DMS53 treated with DMSO at 0.1 percent for 48 hours (cell line): ENCODE results near the gene KCNV2.

Experiments used
- DNase-seq: peaks from one replicate; lab custom pipeline; 2025; ENCODE audit not compliant: unreplicated experiment; lab: John Stamatoyannopoulos, UW

Gene KCNV2

DNA sequence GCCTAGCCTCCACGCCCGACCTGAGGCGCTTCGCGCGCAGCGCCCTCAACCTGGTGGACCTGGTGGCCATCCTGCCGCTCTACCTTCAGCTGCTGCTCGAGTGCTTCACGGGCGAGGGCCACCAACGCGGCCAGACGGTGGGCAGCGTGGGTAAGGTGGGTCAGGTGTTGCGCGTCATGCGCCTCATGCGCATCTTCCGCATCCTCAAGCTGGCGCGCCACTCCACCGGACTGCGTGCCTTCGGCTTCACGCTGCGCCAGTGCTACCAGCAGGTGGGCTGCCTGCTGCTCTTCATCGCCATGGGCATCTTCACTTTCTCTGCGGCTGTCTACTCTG is 1.4 kb downstream of the KCNV2 start:
- DNase-seq, result no peak

DNA sequence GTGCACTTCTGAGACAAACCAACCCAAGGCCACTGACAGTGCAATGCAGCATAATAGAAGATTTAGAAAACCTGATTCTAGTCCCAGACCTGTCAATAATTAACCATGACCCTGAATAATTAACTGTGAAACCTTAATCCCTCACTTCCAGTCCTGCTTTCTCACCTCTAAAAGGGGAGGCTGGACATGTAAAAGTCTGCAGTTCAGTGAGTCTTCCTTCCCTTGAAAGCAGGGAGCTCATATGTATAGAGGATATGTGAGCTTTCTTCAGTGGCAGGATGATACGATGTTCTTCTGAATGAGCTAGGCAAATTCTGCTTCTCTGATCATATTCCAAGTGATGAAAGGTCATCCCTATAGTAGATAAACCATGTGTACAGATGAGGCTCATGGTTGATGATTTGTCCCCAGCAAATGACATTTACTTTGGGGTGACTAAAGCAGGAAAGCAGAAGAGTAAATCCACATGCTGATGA is 2.9 kb downstream of the KCNV2 start:
- DNase-seq, result peak; percentile 5

DNA sequence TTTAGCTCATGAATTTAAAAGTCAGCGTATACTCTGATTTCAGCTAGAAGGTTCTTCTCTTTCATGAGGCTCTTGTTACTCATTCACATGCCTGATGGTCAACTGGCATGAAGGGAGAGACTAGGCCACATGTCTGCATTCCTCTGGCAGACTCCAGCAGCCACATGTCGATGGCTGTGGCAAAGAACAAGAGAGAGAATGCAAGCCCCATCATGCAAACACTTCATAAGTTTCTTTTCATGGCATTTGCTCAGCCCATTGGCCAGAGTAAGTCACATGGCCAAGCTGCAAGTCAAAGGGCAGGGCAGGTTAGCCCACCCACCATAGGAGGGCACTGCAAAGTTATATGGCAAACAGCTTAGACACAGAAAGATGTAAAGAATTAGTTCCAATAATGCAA is 5.4 kb downstream of the KCNV2 start:
- no peak for DNase-seq

DNA sequence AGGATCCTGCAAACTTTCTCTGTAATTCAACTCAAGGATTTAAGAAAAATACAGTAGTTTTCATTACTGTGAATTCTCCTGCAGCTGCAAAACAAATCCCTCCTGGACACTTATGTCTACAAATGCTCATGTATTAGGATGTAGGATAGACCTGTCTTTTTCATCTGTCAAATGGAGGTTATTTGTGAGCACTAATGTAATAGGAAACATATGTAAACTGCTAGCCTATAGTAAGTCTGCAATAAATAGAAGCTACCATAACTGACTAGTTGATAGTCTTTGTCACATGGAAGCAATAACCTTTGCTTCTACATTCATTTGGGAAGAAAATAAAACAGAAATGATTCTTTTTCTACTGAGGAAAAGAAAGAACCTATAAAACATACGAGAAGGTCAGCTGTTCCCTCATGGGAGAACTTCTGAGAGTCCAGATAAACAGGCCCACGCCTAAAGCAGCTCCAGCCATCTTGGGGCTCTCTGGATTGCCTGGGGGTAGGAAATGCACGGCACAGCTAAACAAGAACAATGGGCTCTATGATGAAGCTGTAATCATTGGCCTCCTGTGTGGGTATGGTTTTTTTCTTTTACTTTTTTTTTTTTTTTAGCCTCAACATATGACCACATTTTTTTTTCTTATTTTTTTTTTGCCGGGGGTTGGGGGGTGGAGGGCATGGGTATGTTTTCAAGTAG is 6.2 kb downstream of the KCNV2 start:
- no peak for DNase-seq

DNA sequence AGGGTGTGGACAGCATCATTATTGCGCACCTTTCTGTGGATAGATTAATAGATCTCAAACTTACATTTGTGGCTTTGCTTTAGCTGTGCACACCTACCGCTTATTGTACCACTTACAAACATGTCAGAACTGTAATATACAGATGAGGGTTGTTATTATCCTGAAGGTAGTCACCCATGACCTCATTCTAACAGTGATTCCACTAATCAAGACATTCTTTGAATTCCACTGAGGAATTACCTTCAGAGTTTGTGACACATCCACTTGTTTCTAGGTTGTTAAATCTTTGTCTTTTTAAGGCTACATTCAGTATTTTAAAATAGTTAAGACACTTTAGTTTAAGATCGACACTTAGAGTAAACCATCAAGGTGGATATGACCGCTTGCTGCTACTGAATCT is 7.8 kb downstream of the KCNV2 start:
- DNase-seq, result no peak

DNA sequence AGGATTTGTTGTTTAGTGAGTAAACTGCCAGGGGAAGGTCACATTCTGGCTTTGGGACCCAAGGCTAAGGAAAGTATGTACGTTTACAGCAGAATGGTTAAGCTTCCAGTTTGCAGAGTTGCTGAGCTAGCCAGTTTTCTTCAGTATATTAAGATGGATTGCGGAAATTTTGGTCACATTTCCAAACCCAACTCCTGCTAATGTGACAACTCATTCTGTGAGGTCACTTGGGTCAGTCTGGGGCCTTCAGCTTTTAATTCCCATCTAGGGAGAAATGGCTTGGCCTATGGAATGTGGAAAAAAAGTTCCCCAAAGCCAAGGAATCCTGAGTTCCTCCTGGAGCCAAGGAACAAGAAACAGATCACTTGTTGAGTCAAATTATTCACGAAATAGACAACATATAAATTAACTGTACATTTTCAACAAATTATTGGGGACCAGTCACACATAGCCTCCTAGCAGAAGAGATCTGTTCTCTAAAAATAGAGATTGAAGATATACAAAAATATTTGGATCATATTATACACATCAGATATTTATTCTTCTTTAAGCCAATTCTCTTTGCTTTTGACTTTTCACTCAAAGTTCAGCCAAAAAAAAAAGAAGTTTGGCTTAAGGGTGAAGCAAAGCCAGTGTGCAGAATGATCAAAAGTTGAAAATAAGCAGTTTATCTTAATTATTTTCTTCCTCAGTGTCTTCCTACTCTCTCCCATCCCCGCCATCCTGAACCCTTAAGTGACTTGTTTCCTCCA is 8.8 kb downstream of the KCNV2 start:
- no peak for DNase-seq

DNA sequence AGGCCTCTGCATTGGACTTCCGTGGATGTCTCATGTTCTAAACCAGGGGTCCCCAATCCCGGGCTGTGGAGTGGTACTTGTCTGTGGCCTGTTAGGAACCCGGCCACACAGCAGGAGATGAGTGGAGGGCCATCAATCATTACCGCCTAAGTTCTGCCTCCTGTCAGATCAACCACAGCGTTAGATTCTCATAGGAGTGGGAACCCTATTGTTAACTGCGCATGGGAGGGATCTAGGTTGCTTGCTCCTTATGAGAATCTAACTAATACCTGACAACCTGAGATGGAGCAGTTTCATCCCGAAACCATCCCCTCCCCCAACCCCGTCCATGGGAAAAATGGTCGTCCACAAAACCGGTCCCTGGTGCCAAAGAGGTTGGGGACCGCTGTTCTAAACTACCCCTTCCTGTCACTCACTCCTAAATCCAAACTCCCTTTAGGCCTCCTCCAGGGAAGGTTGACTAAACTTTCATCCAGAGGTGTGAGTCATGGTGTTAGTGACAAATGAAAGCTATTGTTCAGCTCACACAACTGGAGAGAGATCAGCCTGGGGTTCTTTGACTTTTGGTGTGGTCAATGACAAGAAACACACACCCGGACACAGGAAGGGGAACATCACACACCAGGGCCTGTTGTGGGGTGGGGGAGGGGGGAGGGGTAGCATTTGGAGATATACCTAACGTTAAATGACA is 9.5 kb downstream of the KCNV2 start:
- DNase-seq, result no peak

DNA sequence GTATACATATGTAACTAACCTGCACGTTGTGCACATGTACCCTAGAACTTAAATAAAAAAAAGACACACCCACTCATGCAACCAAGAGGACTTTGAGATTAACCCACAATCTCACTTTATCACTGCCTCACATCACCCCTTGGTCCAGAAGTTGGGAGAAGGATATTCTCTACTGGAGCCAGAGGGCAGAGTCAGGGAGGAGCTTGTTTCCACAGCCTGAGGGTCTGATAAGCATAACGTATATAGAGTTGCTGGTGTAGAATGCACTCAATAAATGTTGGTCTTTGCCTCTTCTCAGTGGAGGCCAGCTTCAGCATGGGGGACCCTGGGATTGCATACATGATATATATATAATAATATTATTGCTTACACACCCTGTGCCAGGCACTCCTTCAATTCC is 10.1 kb downstream of the KCNV2 start:
- DNase-seq, result no peak

DNA sequence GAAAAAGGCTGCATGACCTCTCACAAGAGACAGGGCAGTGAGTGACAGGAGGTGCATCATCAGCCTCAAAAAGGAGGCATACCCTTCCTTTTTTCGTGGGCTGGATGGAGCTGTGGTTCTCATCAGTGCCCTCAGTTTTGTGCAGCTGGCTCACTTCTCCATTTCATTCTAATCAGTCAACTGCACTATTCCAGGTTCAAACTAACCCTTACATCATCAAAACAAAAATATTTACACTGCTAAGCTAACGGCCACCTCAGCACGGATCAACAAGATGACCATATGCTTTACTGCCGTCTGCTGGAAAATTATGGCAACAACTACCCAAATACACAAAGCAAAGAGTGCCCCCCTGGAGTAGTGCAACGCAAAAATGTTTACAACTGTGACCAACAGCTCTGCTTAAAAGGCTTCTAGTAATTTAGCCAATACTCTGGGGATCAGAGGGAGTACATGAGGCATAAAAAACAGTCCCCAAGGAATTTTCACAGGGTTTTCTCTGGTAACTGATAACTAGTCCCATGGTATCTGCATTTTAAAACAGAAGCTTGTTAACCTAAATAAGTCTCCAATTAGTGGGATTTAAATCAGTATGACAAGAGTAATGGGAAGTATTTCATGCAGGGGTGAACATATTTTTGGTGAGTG is 10.8 kb downstream of the KCNV2 start:
- DNase-seq, result peak; percentile 26

DNA sequence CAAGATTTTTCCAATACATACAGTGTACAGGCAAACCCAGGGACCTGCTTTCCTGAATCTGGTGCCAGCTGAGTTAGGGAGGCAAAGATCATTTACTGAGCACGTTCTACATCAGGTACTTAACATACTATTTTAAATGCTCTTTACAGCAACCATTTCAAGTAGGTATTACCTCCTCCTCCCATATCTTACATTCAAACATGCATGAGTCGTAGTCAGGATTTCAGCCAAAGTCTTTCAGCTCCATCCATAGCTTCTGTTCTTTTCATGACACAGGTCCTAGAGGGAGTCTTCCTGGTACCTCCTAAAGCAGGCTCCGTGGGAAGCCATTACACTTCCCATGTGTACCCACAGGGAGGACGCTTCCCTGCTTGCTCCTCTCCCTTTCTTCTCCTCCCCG is 11.7 kb downstream of the KCNV2 start:
- DNase-seq, result no peak

DNA sequence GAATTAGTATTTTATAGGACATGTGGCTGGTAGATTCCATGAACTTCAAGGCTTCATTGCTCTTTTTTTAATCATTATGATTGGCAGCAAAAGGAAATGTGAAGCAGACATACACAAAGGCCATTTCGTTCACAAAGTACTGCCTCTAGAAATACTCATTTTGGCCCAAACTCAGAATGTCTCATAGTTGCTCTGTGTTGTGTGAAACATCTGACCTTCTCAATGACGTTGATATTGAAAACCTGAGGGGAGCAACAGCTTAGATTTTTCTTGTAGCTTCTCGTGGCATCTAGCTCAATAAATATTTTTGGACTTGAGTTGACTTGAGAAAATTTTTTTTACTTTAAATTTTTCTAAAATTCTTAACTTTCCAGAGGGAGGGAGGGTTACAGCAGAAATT is 12.4 kb downstream of the KCNV2 start:
- no peak for DNase-seq

DNA sequence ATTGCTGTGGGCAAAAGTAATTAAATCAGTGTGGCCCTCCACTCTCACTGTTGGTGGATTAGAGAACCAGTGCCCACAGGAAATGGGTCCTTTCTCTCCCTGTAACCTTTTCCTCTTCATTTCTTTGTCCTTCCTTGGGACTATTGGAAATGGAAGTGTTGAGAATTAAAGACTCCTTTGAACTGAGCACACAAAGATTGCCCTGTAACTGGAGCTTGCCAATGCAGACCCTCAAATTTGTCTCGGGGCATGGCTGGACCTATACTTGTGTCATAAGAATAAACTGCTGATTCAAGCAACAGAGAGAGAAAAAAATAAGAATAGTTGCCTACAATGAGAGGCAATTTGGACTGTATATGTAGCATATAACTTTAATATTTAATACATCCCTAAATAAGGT is 13.7 kb downstream of the KCNV2 start:
- no peak for DNase-seq

DNA sequence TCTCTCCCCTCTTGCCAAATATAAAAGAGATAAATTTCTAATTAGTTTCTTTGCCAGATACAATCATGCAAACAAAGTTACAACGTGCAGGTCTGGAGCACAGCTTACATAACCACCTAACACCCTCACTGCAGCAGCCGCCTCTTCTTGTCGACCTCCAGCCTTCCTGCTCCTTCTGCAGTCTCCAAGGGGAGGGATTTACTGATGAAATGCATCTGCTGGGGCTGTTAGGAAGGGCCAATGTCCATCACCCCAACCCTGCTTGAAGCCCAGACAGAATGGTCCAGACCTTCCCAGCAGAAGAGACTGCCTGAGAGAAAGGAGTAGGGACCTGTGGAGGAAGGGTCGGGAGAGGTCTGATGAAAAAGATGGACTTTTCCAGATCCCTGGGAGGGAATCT is 15.2 kb downstream of the KCNV2 start:
- no peak for DNase-seq

DNA sequence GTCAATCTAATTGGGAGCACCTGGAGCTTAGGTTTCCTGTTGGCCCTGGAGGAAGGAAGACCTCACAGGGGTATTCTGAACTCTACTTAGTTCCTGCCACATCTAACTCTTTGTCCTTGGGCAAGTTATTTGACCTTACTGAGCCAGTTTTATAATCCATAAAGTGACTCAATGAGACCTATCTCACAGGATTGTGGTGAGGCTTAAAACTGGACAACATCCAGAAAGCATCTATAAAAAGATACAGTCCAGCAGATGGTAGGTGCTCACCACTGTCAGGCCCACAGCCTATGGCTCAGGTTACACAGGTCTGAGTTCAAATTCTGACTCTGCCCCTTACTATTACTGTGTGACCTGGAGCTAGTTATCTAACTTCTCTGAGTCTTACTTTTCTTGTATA is 23.3 kb downstream of the KCNV2 start:
- no peak for DNase-seq

DNA sequence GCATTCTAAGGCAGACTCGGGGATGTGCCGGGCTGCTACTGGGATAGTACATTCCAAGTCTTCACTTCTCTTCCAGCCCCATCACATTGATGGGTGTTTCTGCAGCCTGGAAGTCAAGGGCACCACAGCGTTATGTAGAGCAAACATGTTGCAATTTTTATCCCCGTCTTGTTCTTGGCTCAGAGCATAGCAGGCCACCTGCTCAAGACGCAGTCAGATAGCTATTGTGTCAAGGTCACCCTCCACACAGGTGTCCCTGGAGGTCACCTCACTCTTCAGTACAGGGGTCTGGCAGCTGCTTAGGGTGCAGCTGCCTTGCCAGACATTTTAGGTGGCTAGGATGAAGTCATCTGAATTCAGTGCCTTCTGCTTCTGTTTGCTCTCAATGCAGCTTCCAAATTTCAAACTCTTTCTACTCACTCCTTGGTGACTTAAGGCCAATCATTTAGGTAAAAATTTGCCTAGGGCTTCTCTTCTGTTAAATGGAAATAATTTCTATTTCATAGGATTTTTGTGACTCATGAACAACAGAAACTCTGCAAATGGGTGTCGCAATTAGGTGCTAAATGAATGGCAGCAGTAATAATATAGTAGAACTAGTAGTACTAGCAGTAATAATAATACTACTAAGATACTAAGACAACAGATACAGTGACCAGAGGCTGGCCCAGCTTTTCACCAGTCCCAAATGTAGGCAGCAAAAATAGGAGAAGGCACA is 24.3 kb downstream of the KCNV2 start:
- DNase-seq, result no peak

DNA sequence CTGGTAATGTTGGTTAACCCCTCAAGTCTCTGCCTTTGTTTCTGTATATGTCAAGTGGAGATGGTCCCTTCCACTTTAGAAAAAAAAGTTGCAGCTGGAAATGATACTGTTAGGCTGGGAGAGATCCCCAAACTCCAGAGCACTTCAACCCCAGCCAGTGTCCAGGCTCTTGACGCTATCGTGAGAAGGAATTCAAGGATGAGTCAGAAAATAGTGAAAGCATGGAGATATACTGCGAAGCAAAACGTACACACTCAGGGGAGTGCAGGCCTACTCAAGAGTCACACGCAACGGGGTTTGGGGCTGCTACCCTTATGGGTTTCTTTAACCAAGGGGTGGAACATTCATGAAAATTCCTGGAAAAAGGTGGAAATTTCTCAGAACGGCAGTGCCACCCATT is 24.9 kb downstream of the KCNV2 start:
- no peak for DNase-seq

DNA sequence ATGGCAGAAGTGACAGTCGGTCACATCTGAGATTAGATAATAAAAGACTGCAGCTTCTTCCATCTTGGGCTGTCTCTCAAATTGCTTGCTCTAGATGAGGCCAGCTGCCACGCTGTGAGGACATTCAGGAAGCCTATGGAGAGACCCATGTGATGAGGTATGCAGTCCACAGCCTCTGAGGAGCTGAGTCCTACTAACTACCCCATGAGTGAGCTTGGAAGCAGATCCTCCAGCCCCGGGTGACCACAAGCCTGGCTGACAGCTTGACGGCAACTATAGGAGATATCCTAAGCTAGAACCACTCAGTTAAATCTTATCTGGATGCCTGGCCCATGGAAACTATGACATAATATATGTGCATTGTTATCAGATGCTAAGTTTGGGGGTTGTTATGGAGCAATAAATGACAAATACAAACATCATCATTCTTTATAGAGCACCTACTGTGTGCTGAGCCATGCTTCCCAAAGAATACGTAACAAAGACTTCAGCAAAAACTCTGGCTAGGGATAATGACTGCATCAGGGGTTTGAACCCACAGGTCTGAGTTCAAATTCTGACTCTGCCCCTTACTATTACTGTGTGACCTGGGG is 26.7 kb downstream of the KCNV2 start:
- no peak for DNase-seq

DNA sequence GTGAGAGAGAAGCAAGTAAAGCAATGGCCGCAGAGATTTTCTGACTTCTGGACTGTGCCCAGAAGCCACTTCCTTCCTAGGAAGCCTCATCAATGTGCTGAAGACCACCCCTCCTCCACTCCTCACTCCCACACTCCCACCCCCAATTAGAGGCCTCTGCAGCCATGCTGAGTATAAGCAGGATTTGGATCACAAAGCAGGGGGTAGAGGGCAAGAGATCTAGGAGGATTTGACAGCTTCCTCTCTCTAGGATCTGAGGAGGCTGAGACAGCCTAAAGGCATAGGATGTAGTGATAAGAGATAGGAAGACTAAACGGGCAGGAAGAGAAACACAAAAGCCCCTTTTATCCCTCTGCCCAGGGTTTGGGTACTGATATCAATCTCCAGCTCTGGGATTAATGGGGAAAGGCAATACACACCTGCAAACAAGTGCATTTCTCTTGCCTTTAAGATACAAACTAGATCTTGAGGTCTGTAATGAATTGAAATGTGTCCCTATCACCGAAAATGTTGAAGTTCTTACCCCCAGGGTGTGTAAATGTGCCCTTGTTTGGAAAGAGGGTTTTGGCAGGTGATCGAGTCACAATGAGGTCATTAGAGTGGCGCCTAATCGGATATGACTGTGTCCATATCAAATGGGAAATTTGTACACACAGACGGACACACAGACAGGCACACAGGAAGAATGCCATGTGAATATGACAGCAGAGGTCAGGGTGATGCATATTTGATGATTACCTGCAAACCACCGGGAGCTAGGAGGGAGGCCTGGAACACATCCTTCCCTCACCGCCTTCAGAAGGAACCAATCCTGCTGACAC is 28.5 kb downstream of the KCNV2 start:
- DNase-seq, result no peak

DNA sequence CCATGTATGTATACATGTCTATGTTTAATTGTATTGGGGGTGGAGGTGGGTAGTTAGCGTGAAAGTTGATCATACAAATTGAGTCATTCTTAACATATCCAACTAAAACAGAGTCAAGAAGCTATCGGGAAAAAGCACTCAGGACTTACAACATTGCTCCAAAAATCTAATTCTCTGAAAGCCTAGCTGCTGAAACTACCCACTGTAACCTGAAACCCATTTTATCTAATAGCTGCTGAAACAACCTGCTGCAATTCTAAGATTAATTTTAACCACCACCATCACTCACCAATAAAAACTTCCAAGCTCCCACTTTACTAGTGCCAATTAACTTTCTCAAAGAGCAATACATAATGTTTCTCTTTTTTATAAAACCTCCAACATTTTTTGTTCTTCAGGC is 32.2 kb downstream of the KCNV2 start:
- no peak for DNase-seq

DNA sequence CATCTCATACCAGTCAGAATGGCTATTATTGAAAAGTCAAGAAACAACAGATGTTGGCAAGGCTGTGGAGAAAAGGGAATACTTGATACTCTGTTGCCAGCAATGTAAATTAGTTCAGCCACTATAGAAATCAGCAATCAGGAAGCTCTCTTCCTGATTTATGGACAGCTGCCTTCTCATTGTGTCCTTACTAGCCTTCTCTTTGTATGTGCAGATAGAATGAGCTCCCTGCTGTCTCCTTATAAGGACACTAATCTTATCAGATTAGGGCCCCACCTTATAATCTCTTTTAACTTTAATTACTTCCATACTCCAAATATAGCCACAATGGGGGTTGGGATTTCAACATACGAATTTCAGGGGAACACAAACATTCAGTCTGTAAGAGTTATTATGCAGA is 38.0 kb downstream of the KCNV2 start:
- DNase-seq, result no peak
